HG03045 (cell line): ENCODE results near the gene DQX1.
"Not testable (repeated sequence)": the region's sequence is repeated elsewhere in the genome, so short reads cannot be mapped to it uniquely, and the experiment has no call there.

Source experiments
- ATAC-seq: cut with Tn5 transposase; IDR thresholded peaks from one replicate; pipeline ENCODE4 v1.9.1; 2021; ENCODE audit warnings: mild to moderate bottlenecking, moderate library complexity; ENCODE audit not compliant: unreplicated experiment

Gene DQX1

DNA sequence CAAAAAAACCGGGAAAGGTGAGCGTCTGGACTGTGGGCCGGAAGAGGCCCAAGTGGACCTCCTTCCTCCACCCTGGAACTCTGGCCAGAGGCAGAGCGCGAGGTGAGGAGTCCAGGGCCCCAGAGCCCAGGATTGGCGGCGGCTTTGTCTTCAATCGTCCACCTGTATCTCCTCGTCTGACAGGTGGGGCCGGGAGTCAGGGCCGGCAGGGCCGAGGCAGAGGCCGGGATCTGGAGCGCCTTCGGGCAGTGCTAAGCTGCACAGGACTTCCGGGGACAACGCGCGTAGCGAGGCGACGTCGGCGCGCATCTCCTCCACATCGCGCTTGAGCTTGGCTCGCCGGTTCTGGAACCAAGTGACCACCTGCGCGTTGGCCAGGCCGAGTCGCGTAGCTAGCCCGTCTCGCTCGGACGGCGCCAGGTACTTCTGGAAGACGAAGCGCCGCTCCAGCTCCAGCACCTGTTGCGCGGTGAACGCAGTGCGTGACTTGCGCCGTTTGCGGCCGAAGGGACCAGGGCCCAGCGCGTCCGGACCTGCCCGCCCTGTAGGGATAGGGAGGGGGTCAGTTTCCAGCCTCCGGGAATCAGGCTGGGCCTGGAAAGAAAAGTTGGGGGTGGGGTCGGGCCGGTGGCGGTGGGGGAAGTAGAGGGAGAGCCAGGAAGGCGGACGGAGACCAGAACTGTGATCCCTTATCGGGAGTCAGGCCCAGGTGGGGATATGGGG, 28.1 kb downstream of the DQX1 start:
- ATAC-seq, result no peak

DNA sequence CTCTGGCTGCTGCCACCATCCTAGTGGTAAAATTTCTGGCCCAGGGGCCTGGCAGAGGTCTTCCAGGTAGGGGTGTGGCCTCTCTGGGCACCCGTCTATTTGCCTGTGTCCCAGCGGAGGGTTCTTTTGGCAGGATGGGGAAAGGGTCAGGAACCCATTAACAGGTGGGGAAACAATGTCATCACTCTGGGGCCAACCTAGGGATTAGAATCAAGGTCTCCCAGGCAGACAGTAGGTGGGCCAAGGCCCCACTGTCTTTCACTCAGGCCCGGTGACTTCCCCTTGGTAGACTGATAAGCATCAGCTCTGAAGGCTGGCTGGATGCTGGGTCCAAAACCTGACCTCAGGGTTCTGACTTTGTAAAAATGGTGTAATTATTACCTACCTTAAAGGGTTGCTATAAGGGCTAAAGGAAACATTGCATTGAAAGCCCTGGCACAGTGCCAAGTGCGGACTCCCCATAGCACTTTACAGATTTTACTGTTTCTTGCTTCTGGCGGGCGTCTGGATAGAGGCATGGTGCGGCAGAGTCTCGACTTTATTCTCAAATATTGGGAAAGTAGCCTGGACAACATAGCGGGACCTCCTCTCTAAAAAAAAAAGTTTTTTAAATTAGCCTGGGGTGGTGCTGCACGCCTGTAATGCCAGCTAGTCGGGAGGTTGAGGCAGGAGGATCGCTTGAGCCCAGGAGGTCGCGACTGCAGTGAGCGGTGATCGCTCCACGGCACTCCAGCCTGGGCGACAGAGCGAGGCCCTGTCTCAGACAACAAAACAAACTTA, 28.8 kb downstream of the DQX1 start:
- no peak for ATAC-seq

DNA sequence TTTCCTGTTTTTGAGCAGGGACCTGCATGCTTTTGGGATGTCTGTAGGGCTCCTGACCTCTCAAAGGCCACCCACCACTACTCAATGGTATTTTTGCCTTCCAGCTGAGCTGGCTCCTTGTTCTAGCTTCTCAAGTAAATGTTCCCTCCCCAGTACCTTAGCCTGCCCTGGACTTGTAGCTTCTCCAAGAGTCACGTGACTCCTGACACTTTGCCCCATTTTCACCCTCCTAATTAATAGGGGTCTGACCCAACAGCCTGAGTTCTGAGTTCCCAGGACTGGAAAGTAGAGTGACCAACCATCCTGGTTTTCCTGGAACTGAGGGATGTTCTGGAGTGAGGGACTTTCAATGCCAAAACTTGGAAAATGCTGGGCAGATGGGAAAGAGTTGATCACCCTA, 30.6 kb downstream of the DQX1 start:
- no peak for ATAC-seq

DNA sequence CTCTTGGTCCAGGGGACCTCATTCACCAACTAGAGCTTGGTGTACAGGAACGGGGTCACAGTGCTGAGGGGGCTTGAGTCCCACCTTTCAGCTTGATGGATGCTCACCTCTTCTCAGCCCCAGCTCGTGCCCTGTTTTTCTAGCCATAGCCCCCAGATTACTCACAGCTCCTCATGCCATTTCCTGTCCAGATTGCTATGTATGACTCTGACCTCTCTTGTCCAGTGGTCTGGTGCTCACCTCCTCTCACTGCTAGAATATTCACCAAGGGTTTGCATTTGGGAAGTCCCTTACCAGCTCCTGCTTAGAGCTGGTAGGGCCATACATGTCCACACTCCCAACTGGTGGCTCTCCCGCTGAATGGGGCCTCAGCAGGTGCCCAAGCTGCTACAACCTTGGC, 32.5 kb downstream of the DQX1 start:
- ATAC-seq, result no peak

DNA sequence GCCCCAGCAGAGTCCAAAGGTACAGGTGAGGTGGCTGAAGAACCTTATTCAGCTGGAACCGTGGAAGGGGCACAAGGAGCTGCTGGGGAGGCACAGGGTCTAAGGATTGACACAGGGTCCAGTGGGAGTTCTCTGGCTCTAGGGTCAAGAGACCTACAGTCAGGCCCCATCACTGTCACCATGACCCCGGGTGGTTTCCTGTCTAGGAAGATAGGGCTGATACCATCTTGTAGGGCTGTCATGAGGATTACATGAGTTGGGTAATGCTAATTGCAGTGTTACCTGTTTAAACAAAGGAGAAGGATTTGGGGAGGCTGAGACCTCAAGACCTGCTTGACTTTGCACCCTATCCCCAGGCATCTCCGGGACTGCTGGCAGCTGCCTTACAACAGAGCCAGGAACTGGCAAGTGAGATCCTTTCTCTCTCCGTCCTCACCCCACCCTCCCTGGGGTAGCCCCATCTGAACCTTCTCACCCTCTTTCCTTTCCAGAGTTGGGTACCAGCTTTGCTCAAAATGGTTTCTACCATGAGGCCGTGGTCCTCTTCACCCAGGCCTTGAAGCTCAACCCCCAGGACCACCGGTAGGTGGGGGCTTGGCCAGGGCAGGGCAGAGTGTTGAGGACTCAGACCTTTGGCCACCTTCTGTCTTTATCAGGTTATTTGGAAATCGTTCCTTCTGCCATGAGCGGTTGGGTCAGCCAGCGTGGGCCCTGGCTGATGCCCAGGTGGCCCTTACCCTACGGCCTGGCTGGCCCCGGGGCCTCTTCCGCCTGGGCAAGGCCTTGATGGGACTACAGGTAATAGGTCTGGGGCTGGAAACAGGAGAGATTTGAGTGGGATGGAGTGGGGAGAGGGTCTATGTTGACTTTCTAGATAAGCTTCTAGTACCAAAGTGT, 34.1 kb downstream of the DQX1 start:
- no peak for ATAC-seq

DNA sequence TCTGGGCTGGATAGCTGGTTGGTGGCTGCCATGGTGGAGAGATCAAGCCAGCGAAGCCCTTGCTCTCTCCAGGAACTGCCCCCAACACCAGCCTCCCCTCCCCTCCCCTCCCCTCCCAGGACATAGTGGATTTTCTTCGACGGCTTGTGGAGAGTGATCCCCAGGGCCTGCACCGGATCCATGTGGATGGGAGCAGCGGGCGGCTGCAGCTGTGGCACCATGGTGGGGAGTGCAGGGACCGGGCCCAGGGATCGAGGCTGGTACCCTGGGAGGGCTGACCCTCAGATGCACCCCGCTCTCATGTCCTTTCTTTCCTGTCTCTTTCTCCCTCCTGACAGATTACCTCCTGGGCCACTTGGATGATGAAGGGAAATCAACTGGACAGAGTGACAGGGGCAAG, 36.1 kb downstream of the DQX1 start:
- no peak for ATAC-seq

DNA sequence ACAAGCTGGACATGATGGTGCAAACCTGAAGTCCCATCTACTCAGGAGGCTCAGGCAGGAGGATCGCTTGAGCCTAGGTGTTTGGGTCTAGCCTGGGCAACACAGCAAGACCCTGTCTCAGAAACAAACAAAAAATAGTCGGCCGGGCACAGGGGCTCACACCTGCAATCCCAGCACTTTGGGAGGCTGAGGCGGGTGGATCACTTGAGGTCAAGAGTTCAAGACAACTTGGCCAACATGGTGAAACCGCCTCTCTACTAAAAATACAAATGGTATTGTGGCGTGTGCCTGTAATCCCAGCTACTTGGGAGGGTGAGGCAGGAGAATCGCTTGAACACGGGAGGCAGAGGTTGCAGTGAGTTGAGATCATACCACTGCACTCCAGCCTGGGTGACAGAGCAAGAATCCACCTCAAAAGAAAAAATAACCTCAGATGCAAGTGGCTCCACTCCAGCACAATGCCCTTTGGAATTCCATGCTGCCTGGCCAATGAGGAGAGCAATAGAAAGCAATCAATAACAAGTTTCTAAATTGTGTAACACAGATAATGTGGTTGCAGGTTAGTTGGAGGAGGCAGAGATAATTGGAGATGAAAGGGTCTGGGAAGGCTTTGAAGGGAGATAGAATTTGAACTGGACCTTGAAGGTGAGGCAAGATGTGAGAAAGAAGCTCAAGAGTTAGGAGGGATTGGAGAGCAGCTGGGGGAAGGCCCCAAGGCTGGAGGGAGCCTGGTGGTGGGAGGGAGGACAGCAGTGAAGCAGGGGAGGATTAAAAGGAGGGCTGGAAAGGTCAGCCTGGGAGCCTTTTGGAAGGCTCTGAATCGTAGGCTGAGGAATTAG, 37.2 kb downstream of the DQX1 start:
- ATAC-seq, result no peak

DNA sequence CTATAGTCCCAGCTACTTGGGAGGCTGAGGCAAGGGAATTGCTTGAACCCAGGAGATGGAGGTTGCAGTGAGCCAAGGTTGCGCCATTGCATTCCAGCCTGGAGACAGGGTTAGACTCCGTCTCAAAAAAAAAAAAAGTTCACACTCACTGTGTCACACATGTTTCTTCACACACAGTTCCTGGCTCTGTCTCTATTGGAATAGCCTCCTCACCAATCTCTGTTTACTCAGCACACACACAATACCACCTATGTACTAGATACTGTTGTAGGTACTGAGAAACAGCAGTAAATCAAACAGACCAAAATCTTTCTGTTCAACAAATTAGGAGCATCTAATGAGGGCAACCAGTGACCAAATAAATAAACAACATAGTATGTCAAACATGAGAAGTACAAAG, 39.9 kb downstream of the DQX1 start:
- ATAC-seq, result no peak

DNA sequence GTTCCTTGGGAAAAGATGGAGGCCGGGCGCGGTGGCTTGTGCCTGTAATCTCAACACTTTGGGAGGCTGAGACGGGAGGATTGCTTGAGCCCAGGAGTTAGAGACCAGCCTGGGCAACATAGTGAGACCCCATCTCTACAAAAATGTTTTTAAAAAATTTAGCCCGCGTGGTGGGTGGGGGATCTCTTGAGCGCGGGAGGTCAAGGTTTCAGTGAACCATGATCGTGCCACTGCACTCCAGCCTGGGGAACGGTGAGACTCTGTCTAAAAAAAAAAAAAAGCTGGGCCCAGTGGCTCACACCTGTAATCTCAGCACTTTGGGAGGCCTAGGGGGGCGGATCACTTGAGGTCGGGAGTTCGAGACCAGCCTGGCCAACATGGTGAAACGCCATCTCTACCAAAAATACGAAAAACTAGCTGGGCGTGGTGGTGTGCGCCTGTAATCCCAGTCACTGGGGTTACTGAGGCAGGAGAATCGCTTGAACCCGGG, 42.3 kb downstream of the DQX1 start:
- ATAC-seq, result not testable (repeated sequence)

DNA sequence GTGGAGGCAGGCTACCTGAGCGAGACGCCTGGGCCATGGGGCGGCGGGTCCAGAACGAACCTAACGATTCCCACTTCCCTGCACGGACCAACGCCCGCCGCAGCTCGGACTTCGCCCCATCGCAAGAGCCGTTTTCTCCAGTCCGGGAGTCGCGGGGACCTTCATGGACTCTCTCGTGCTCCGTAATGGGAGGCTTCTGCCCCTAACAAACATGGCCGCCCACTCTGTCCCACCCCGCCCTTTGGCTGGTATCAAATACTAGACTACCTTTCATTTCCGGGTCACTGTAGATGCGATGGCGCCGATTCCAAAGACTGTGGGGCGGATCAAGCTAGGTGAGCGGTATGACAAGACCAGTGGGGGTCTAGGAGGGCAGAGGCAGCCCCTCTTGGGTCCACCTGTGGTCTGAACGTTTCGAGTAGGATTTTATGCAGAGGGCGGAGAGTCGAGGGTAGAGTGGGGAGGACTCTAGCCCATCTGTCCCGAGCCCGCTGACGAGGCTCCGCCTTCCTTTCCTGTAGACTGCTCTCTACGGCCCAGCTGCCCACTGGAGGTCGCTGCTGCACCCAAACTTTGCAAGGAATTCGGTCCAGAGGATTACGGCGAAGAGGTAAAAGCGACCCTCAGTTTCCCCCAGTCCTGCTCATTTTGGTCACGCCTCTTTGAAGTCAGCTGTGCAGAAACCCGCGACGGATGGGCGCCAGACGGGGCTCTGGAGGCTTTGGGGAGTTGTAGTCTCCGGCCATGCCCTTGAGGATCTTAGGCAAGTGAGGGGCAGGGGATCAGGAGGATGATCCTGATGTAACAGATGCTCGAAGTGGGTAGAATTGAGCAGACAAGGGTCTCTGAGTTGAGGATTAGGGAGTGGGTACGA, 43.0 kb downstream of the DQX1 start, which contains the start of the genes CCDC142 and TTC31:
TSS of gene CCDC142 (minus strand) at position 198 of the 874 bp plus-strand sequence. CDS start at position 37, 161 bp downstream.
TSS of gene TTC31 (plus strand) at position 281 of the 874 bp plus-strand sequence. CDS start at position 296, 15 bp downstream.
- peak; percentile 89 for ATAC-seq

DNA sequence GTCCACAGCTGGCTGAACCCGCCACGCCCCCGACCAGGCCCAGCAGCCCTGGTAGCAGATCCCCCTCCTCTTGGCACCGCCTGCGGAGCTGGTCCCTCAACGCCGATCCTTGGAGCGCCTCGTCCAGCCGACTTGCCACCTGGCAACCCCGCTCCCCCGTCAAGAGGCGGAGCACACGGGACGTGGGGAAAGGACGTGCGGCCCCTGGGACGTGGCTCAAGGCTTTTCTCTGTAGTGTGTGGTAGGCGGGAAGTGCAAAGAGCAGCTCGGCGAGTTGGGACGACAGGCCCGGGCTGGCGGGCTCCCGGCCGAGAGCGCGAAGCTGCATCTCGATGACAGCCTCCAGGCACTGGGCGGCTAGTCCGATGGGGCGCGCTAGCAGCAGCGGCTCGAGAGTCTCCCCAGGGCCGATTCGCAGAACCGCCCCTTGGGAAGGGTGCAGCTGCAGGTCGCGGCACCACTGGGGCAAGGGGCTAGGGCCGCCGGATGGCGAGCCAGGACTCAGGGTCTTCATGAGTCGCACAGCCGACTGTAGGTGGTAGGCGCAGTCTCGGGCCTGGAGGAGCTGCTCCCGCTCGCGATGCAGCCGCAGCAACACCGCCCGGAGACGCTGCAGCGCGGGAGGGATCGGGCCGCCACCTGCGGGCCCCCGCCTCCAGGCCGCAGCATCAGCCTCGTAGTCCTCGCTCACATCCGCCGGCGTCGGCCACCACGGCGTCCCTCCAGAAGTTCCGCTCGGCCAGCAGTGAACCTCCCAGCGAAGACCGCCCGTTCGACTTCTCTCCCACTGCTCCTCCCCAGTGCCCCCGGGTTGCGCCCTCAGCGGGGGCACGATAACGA, 43.9 kb downstream of the DQX1 start:
- ATAC-seq, result peak; percentile 38

DNA sequence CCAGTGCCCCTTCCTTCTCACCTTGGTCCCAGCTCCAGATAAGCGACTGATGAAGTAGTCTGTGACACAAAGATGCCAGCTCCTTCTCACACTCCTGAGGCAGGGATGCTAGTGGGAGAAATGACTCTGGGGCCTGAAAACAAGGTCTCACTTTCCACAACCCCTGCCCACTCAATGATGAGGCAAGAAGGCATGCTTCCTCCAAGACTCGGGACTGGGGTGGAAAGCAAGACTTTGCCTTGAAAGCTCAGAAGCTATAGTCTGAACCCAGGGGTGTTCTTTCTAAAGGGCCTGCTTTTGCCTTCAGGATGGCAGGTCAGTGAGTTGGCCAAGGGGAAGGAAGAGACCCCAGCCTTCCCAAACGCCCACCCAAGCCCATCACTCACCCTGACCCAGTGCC, 44.6 kb downstream of the DQX1 start:
- ATAC-seq, result no peak

DNA sequence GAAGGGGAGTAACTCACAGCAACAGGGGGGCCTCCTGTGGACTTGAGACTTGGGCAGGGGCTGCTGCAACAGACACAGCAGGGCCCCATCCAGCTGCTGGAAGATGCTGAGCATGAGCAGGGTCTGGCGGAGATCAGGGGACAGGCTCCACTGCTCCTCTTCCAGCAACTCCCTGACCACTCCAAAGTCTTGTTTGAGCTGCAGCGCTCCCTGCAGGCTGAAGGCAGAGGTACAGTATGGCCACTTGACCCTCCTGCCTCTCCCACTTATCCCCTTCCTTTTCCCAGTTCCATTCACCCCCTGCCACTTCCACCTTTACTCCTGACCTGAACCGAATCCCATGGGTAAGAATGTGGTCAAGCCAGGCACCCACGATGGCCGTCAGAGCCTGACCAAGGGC, 51.1 kb downstream of the DQX1 start:
- no peak for ATAC-seq

DNA sequence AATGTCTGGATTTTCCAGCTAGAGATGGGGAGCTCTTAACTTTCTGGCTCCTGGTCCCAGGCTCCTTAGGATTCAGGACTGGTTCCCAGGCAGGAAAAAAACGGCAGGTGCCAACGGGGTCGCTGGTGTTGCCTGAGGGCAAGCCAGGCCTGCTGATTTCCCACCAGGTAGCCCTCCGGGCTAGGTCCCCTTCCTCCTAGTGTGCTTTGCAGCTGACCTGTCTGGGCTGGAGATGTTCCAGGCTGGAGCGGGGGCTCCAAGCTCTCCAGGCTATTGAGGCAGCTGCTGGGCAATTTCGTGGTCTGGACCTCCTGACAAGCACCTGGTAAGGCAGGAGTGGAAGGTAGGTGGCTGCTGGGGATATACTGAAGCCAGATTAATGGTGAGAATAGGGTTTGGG, 51.5 kb downstream of the DQX1 start:
- no peak for ATAC-seq

DNA sequence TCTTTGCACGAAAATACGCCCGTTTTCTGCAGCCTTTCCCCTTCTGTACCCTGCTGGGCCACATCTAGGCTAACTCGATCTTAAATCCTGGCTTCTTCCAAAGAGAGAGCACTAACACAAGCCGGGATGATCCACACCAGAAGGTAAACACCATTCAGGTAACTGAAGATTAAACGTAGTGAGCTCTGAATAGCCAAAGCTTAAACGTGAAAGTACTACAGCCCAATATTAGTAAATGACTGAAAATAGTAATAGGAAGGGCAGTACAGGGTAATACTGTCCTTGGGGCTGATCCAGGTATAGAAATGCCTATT, 53.1 kb downstream of the DQX1 start:
- ATAC-seq, result no peak

DNA sequence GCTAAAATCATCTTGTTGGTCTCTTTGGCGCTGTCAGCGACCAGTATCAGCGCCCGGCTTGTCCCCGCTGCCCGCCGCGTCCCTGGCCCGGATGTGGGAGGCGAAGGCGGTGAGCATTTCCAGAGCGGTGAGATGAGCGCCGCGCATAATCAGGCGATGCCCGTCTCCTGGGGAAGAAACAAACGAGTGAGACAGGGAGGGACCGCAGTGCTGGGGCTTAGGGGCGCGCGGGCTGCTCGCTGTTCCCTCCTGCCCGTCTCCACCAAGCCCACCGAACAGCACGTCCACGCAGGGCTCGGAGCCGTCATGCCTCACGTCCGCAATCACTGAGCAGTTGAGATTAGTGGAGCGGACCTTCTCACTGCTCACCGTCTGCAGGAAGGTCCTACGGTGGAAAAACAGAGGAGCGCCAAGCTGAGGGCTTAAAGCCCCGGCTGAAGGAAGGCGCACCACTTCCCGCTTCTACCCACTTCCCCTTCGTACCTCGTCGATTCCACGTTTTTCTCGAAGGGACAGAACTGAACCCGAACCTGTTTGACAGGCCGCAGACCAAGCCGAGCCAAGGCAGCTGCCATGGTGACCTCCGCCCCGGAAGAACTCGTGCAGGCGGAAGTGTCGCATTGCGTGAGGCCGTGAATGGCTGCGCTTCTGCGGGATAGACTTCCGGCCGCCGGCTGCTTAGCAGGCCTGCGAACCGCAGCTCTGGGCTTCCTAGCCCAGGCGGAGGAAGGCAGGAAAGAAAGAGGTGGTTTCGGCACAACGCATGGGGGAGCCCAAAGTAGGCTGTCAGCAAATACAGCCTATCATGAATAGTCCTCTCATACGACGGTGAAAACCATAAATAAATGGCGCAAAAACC, 53.7 kb downstream of the DQX1 start, which contains the start of gene MRPL53:
TSS of gene MRPL53 (minus strand) at position 595 of the 859 bp plus-strand sequence. CDS start at position 575, 20 bp downstream.
- peak; percentile 89 for ATAC-seq

DNA sequence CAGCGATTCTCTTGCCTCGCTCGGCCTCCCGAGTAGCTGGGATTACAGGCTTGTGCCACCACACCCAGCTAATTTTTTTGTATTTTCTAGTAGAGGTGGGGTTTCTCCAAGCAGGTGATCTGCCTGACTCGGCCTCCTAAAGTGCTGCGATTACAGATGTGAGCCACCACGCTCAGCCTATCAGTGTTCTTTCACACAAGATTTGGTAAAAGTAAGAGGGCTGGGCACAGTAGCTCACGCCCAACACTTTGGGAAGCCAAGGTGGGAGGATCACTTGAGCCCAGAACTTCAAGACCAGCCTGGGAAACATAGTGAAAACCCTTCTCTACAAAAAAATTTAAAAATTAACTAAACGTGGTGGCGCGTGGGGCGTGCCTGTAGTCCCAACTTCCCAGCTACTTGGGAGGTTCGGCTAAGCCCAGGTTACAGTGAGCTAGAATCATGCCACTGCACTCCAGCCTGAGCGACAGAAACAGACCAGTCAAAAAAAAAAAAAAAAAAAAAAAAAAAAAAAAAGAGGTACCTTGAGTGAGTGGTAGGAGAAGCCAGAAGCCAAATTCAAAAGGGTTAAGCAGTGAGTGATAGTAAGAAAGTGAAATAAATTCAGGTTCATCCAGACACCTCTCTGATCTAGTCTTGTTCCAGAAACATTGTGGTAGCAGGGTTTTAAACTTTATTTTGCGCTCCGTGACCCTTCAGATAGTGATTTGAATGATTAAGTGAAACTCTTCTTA, 54.5 kb downstream of the DQX1 start:
- ATAC-seq, result no peak
